HG03378 (cell line): ENCODE data around the gene SREBF2.

ENCODE experiments used
- ATAC-seq: cut with Tn5 transposase; IDR thresholded peaks from one replicate; pipeline ENCODE4 v1.9.1; 2021; ENCODE audit warnings: mild to moderate bottlenecking, moderate library complexity; ENCODE audit not compliant: unreplicated experiment

Gene SREBF2

GRCh38 chr22:41875531-41876270 is 42.8 kb downstream of the SREBF2 start:
- ATAC-seq: no peak

DNA sequence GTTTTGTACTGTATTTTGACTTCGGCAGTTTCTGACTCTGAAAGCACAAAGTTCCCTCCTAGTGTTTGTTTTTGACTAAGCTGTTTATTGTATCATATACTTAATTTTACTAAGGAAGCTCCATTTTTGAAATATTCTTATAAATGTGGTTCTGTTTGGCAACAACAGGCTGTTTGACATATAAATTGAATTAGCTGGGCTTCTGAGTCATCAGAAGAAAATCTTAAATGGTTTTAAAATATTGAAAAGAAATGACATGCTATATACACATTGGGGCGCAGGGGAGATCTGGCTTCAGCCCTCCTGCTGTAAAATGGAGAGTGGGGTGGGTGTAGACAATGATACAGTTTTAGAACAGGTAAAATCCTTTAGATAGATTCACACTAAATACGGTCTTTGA is 43.4 kb downstream of the SREBF2 start:
- no peak for ATAC-seq

GRCh38 chr22:41876675-41877074 is 43.8 kb downstream of the SREBF2 start:
- no peak for ATAC-seq

DNA sequence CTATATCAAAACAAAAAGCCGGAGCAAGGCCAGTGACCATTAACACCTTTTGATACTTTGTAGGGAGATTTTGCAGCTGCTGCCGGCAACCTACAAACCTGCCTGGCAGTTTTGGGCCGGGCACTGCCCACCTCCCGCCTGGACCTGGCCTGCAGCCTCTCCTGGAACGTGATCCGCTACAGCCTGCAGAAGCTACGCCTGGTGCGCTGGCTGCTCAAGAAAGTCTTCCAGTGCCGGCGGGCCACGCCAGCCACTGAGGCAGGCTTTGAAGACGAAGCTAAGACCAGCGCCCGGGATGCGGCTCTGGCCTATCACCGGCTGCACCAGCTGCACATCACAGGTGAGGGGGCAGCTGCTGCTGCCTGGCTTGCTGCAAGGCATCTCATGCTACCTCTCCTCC is 47.7 kb downstream of the SREBF2 start:
- ATAC-seq: no peak

DNA sequence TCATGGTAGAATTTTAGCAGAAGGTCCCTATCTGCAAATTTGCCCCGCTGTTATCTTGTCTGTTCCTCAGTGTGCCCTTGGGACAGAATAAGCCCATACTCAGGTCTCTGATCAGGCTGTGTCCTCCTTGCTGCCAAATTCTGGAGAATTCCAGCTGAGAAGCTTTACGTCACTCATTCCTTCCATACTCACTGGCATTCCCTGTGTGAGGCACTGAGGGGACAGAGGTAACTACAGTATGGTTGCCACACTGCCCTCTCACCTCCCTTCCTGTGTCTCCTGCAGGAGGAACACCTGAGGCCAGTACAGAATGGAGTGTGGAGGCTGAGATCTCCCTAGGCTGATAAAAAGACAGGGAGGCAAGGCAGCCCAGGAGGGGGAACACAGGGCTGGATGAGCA is 50.5 kb downstream of the SREBF2 start:
- ATAC-seq: no peak

DNA sequence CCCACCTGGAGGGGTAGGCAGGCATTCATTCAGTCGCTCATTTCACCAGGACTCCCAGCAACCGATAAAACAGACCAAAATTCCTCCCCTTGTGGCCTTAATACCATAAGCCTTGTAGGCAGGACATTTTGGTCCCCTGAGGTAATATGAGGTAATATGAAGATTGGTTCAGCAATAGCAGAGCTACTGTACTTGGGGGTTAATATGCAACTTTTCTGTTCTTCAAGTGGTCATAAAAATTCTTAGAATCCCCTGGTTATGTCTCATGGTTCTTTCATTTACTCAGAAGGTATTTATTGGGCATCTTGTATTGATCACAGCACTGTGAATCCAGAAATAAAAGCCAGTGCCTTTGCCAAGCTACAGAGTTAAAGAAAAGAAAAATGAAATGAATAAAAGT is 52.2 kb downstream of the SREBF2 start:
- no peak for ATAC-seq

- no peak for ATAC-seq
These were observed 52.6 kb downstream of the SREBF2 start for GRCh38 chr22:41885516-41885915.

DNA sequence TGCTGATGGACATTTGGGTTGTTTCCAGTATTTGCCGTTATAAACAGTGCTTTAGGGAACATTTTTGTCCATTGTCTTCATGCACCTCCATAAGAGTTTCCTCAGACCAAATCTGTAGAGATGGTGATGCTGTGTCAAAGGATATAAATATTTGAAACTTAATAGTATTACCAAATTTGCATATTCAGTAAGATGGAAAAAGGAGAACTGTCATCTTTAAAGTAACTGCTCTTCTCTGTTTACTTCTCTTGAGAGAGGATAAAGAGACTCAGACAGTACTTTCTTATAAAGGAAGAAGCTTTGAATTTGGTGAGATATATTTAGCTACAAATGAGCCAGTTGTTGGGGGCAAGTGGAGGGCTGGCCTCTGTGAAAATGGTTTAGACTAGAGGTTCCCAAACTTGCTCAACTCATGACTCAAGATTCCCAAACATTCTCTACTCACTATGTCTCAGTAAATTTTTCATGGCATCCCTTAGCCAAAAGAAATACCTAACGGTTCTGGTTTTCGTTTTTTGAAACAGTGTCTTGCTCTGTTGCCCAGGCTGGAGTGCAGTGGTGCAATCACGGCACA is 55.8 kb downstream of the SREBF2 start:
- ATAC-seq: no peak

- no peak for ATAC-seq
These were observed 58.5 kb downstream of the SREBF2 start for GRCh38 chr22:41891407-41891806.

DNA sequence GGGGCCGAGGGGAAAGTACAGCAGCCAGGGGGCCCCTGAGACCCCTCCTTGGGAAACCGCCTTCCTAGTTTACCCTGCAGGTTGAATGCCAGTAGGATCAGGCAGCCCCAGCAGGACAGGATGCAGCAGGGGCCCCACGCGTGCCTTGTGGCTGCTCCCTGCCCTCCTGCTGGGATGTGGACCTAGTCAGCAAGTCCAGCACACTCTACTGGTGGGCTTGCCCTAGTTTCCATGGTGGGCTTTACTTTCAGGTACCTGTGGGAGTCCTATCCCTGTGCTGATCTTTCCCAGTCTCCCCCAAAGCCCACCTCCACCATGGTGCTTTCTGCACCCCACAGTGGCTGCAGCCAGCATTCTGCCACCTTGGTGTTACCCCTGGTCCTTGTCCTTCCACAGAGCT is 59.8 kb downstream of the SREBF2 start:
- no peak for ATAC-seq

DNA sequence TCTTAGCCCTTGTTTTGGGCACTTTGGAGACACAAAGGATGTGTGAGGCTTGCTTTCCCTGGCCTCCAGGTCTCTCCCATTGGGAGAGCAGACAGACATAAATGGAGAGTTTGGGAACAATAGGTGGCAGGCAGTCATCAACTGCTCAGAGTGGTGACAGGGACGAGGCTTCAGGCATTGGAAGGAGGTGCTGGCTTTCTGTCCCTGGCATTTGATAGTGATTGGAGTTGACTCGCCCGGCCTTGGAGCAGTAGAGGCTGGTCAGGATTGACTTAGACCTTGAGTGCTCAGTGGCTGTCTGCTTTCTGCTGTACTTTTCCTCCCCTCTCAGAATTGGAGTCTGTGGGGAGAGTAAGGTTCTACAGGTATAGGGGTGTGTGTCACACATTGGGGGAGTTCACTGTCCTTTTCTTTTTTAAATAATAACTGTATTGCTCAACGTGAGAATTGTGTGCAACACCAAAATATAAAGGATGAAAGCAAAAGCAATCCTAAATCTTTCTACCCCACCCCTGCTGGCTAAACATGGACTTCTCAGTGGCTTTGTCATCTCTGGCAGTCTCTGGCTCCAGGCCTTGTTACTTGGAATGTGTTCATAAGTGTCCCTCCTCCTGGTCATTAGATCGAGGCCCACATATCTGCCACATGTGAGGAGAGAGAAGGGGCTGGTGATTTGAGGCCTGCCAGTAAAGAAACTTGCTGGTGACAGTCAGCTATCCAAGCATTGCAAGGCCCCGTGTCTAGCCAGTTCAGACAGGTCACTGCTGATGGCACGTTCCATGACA is 60.9 kb downstream of the SREBF2 start:
- ATAC-seq: no peak

DNA sequence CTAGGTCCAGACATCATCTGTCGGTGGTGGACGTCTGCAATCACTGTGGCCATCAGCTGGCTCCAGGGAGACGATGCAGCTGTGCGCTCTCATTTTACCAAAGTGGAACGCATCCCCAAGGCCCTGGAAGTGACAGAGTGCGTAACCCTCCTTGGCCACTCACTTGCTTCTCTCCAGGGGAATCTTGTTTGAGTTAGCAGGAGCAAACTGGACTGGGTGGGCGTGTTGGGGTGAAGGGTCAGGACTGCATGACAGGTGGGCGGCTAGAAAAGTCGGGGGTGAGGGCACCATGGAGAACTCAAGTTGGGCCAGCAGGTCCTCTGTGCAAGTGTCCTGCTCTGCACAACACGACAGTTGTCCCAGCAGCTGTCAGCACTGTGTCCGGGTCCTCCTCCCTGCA is 65.7 kb downstream of the SREBF2 start:
- ATAC-seq: no peak

- no peak for ATAC-seq
These were observed 66.2 kb downstream of the SREBF2 start for GRCh38 chr22:41899110-41899509.

GRCh38 chr22:41899992-41900651 is 67.2 kb downstream of the SREBF2 start:
- ATAC-seq: no peak

GRCh38 chr22:41900652-41901312 is 67.9 kb downstream of the SREBF2 start:
- no peak for ATAC-seq

DNA sequence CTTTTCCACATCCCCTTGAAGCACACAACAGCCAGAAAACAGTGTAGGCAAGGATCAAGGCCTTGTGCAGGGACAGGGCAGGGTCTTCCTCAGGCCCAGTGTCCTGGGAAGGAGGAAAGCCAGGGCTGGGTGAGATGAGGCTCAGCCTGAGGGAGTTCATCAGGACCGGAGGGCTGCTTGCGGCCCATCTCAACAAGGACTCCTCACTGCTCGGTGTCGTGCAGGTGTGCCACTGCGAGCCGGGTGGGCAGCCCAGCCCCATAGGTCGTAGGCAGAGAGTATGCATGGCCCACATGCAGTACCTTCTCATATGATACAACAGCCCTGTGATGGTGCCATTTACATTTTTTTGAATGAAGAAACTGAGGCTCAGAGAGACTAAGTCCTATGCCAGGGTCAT is 69.1 kb downstream of the SREBF2 start:
- ATAC-seq: no peak

GRCh38 chr22:41902932-41903421 is 70.1 kb downstream of the SREBF2 start:
- ATAC-seq: no peak

DNA sequence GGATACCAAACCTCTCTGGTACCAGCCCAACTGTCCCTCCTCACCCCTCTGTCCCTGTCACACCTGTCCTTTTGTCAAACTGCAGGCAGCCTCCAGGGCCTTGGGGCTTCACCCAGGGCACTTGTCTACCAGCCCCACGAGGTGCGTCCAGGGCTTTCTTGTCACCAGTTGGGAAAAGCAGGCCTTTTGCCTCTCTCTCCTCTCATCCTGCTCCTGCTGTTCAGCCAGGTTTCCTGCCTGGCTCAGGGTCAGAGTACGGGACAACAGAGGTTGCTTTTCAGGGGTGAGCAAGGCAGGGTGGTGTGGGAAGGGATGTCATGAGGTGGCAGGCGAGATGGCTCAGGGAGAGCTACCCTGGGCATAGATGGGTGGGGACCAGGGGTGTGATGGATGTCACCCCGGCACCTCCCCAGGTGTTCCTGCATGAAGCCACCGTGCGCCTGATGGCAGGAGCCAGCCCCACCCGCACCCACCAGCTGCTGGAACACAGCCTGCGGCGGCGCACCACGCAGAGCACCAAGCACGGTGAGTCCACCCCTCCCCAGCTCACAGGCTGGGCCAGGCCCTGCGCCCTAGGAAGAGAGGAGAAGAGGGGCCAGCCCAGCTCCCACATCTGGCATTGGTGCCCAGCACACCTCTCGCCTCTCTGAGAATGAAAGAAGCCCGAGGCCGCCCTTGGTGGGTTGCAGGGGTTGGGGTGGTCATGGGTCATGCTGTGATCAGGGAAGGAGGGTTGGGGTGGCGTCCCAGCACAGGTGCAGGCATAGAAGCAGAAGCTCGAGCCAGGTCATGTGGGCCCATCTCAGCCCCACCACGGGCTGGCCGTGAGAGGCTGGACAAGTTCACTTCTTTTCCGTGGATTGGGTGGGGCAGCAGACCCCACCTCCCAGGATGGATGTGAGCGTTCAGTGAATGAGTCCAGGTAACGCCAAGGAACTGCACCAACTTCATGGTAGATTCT is 71.8 kb downstream of the SREBF2 start:
- no peak for ATAC-seq

GRCh38 chr22:41905411-41906202 is 72.7 kb downstream of the SREBF2 start:
- no peak for ATAC-seq
